ENCODE measurements around the gene ARFGAP1.

The ARFGAP1 gene

DNA sequence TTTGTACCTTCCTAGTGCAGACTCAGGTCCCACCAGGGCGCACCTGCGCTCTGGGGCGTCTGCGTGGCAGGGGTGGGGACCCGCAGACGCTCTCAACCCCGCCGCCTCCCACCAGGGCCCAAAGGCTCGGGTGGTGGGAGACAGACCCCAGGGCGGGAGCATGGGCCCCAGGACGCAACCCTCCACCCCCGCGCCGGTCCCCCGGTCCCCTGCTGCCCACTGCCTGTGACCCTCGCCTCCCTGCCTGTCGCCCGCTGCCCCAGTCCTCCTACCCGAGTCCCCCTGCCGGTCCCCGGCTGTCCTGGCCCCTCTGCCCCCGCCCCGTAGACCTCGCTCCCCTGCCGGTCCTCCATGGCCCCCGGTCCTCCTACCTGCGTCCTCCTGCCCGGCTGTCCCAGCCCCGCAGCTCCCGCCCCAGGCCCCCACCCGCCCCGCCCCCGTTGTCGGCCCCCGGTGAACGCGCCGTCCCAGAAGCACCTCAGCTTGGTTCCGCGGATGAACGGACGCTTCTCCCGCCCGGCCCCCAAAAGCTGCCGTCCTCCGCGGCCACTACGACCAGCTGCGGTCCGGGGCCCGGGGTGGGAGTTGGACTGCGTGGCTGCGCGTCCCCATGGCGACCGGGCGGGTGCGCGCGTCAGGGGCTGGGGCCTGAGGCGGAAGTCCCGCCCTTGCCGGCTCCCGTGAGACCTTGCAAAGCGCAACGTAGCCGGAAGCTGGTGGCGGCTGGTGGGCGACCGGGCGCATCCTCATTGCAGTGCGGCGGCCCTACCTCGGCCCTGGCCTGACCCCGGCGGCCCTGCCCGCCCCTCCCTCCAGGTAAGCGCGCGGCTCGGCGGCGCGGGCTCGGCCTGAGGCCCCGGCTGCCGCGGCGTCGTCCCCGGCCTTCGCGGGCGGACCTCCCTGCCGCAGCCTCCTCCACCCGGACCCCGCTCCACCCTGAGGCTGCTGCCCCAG, at the start of gene ARFGAP1:
ARFGAP1 (plus strand) TSS at position 709 of the 954 bp plus-strand sequence. CDS start 2,768 bp downstream, outside the sequence.
- DNase-seq: peak; percentile 73 to 83 (median 80)

DNA sequence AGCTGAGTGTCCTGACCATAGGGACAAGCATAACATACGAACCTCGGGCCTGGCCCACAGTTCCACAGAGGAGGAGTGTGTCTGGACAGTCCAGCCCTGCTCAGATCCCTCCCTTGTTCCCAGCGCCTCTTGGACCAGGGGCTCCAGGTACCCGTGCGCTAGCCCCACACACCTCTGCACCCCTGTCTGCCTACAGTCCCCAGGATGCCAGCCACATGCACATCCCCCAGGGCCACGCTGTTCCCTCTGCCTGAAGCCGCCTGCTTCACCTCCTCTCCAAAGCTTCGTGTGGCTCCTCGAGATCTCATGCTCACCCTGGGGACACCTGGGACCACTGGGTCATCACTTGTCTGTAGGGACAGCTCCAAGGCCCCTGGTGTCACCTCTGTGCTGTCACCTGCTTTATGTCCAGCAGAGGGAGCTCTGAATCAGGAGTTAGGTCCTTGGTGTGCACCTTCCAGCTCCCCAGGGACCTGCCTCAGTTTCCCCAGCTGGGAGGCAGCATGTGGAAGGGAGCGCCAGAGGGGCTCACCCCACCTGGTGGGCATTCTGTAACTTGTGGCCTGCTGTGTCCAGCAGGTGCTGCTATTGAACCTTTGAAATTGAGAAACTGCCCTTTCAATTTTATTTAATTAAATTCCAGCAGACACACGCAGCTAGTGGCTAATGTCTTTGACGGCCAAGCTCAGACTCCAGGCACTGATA, 49.3 kb upstream of the ARFGAP1 start:
- DNase-seq: peak in 5 of 6 experiments; percentile 11 to 53 (median 15)

DNA sequence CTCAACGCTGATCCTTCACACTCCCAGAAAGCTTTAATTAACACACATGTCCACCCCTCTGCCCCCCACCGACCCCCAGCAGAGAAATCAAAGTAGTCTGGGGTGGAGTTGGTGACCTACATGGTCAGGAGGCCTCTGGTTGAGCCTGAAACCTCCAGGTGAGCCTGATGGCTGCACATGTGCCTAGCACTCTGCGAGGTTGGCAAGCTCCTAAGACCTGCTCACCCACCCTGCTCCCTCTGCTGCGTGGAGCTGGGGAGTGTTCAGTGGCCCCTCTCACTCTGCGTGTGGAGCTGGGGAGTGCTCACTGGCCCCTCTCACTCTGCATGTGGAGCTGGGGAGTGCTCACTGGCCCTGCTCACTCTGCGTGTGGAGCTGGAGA, 48.8 kb upstream of the ARFGAP1 start:
- DNase-seq: no peak

- DNase-seq: no peak
Measured at GRCh38 chr20:63224412-63225081, 48.1 kb upstream of the ARFGAP1 start.

DNA sequence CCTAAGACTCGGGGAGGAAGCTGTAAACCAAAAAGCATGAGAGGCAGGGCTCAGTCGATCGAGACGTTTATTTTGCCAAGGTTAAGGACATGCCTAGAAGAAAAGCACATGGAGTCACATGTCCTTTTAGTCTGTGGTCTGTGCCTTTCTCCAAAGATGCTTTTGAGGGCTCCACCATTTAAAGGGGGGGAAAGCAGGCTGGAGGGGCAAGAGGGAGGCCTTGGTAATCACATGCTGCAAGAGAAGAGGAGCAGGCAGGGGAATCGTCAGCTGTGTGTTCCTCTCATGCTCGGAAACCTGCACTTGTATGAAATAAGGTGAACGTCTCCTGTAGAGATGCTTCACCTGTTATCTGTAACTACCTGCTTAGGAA, 47.5 kb upstream of the ARFGAP1 start:
- no peak for DNase-seq

GRCh38 chr20:63226042-63226943, 46.3 kb upstream of the ARFGAP1 start:
- DNase-seq: no peak

DNA sequence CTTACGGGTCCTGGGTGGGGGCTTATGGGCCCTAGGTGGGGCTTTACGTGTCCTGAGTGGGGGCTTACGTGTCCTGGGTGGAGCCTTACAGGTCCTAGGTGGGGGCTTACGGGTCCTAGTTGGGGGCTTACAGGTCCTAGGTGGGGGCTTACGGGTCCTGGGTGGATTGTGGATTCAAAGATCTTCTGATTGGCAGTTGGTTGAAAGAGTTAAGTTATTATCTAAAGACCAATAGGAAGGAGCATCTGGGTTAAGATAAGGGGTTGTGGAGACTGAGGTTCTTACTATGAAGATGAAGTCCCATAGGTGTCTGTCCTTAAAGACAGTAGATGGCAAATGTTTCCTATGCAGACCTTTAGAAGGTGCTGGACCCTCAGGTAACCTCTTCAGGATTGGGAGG, 45.4 kb upstream of the ARFGAP1 start:
- DNase-seq: no peak

GRCh38 chr20:63228806-63229205, 43.8 kb upstream of the ARFGAP1 start:
- DNase-seq: no peak

- DNase-seq: no peak
Measured at GRCh38 chr20:63230800-63231268, 41.8 kb upstream of the ARFGAP1 start.

DNA sequence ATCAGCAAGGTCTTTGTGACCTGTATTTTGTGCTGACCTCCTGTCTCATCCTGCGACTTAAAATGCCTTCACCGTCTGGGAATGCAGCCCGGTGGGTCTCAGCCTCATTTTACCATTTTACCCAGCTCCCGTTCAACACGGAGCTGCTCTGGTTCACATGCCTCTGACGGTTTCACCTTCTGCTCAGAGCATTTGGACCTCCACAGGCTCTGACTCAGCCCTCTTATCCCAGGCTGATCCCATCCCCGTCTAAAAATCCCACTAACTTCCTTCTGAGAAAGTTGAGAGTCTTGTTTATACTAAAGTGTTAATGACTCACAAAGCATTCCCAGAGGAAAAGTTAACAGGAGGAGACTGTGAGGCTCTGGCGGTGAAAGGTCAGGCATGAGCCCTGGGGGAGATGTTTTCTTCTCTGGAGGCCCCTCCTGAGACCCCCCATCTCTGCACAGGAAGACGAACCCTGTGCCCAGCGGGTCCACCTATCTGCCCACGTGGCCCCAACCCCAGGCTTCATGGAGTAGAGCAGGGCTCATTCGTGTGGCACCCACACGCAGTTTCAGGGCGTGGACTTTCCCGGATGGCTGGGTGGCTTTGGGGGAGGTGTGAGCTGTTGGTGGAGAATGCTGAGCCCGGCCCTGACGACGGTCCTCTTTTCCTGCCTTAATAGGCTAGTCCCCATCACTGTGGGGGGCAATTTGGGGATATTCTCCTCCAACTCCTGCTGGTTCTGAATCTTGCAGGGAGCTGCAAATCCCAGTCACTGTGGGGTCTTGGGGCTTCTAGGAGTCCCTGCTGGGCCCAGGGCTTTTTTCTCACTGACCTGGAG, 40.2 kb upstream of the ARFGAP1 start:
- no peak for DNase-seq

DNA sequence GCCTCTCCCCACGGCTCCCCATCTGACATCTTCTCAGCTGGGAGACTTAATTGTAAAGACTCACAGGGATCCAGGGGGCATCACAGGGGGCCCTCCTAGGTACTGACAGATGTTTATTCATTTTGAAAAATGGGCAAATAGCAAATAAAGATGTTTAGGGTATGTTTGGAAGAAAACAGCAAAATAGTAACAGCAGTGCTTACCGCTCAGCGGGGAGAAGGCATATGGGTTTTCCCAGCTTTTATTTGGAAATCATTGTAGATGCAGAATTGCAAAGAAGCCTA, 39.6 kb upstream of the ARFGAP1 start:
- no peak for DNase-seq

DNA sequence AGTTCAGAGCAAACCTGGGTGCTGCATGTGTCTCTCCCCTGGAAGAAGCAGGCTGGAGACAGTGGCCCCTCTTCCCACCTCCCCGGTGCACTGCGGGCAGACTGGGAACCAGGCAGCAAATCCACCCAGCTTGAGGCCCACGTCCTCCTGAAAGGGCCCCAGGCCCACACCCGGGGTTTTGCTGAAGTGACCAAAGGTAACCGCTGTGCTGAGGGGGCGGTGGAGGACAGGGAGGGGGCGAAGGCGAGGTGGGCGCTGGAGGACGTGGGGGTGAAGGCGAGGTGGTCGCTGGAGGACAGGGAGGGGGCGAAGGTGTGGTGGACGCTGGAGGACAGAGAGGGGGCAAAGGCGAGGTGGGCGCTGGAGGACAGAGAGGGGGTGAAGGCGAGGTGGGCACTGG, 38.7 kb upstream of the ARFGAP1 start:
- DNase-seq: no peak

DNA sequence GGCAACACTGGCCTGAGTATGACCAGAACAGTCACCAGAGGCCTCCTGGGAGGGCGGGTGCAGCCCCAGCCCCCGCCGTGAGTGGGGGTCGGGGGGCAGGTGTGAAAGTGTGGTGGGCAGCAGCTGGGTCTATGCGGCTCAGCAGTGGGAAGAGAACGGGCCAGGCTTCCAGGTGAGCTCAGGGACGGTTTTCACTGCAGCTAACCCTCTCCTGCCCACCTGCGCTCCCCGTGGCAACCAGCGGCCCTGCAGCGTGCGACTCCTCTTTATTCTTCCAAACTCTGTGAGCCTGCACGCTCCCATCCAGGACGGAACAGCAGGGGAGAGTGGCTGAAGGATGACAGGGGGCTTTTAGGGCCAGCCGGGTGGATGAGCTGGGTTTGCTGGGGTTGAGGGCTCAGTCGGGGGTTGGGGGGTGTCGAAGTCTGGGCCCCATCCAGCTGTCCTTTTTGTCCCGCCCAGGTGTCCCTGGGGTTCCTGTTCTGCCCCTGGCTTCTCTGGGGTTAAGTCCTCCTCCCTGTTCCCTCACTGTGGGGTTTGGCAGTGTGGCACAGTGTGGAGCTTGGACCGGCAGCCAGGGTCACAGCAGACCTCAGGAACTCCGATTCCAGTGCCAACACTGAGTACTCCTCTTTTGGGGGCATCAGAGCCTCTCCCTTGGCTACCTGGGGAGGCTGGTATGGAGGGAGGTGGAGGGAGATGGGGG, 37.8 kb upstream of the ARFGAP1 start:
- DNase-seq: peak in 5 of 6 experiments; percentile 7 to 49 (median 22)

DNA sequence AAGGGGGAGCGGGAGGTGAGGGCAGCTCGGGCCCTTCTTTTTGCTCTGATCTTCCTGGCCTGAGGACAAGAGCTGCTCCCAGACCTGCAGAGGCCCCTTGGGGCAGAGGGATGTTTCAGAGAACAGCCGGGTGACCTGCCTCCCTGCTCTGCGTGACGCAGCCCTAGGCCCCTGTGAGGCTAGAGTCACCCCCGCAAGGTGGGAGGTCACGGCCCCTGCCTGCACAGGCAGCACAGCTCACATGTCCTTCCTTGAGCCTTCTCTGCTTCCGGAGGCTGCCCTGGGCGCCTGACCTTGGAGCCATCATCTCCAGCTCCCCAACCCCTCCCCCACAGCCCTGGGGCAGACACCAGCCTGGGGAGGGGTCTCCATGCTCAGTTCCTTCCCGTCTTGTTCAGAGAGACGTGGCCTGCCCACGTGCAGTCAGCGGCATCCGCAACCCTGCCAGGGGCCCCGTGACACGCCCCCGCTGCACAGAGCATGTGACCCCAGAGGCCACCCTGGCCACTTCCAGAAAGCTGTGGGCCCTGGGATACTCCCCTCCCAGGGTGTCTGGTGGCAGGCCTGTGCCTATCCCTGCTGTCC, 37.1 kb upstream of the ARFGAP1 start, which contains the start of gene BIRC7:
BIRC7 (plus strand) TSS at position 507 of the 585 bp plus-strand sequence. CDS start 192 bp downstream, outside the sequence.
- peak in 1 of 6 experiments; percentile 33 for DNase-seq

GRCh38 chr20:63236116-63236837, 36.3 kb upstream of the ARFGAP1 start:
- DNase-seq: no peak

DNA sequence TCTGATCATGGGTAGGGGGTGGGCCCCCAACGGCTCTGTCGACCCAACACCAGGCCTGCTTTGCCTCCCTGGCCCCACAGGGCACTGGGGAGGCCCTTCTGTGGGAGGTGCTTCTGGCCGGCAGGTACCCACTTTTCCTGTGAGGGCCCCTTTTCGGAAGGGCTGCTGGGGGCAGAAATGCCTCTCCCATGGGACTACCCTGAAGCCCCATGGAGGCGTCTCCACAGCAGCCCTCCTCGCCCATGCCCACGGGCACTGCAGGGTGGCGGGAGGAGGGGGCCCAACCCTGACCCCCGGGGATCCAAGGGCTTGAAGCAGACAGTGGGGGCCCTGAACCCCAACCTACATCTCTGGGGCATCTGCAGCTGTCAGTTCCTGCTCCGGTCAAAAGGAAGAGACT, 34.6 kb upstream of the ARFGAP1 start:
- DNase-seq: no peak

DNA sequence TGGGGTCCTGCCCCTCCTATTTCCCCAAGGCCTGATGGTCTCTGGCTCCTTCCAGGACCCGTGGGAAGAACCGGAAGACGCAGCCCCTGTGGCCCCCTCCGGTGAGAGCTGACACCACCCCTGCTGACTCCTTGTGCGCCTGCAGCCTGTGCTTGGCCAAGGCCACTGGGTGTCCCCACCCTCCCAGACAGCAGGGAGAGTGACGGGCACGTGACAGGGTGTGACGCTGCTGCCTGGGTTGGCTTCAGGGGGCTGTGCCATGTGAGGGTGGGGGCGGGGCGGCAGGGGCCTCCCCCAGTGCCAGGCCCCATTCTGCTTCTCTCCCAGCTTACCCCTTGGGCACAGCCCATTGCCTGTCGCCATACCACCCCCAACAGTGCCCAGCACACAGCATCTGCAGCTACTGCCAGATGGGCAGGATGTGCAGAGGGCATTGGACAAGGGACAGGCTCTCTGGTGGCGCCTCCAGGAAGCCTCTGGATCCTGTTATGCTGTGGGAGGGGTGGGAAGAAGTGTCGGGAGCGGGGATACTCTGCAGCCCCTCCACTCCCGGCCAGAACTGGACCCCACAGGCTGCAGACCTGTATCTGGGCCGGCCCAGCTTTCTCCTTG, 34.0 kb upstream of the ARFGAP1 start:
- no peak for DNase-seq

DNA sequence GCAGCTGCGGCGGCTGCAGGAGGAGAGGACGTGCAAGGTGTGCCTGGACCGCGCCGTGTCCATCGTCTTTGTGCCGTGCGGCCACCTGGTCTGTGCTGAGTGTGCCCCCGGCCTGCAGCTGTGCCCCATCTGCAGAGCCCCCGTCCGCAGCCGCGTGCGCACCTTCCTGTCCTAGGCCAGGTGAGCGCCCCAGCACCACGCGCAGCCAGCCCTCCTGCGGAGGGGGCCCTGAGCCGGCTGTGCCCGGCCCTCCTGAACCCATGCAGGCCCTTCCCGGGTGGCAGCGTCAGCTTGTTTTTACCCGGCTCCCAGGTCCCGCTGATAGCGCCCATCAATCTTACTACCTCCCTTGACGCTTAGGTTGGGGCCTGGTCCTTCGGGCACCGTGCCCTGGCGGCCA, 33.2 kb upstream of the ARFGAP1 start:
- DNase-seq: no peak

DNA sequence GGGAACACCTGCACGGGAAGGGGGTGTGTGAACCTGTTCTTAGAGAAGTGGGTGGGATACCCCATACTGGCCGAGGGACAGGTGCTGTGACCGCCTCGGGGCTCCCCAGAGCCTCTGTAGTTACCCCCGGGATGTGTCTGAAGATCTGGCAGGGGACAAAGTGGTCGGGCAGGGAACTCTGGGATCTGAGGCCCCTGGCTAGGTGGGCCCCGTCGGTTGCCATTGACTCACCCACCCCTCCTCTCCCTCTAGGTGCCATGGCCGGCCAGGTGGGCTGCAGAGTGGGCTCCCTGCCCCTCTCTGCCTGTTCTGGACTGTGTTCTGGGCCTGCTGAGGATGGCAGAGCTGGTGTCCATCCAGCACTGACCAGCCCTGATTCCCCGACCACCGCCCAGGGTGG, 32.6 kb upstream of the ARFGAP1 start:
- no peak for DNase-seq
